Choroid plexus epithelial cell (primary cell): ENCODE data around the gene FDX2.

Experiments
- DNase-seq: peaks from one replicate; pipeline ENCODE4 v3.0.0-alpha.2; 2010; ENCODE audit warnings: low read depth
- H3K4me3 ChIP-seq: 2 replicates; pipeline ENCODE4 v1.5.1; 2011; ENCODE audit warnings: low read depth, mild to moderate bottlenecking, control low read depth, low read length, moderate library complexity
- CTCF ChIP-seq: conservative IDR thresholded peaks from 2 replicates; pipeline ENCODE4 v1.5.1; 2011; ENCODE audit warnings: low read depth, mild to moderate bottlenecking, control low read depth, inconsistent platforms, low read length, moderate library complexity

The FDX2 gene

DNA sequence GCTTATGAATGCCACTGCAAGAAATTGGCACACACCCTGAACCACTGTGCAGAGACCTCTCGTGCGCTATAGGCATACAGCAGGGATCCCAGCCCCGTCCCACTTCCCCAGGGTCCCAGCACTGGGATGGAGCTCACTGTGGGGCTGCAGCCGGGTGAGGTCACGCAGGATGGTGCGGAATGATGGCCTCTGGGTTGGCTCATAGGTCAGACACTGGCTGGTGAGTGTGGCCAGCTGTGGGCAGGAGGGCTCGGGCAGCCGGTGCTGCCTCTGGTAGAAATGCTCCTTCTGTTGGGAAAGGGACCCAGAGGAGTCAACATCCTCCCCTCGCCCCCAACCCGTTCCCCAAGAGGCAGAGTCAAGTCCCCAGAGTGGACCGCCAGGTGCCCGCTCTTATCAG is 40.6 kb upstream of the FDX2 start:
- no peak for DNase-seq
- TF ChIP-seq CTCF, result no peak
- H3K4me3 ChIP-seq, result no peak overlapping the region

DNA sequence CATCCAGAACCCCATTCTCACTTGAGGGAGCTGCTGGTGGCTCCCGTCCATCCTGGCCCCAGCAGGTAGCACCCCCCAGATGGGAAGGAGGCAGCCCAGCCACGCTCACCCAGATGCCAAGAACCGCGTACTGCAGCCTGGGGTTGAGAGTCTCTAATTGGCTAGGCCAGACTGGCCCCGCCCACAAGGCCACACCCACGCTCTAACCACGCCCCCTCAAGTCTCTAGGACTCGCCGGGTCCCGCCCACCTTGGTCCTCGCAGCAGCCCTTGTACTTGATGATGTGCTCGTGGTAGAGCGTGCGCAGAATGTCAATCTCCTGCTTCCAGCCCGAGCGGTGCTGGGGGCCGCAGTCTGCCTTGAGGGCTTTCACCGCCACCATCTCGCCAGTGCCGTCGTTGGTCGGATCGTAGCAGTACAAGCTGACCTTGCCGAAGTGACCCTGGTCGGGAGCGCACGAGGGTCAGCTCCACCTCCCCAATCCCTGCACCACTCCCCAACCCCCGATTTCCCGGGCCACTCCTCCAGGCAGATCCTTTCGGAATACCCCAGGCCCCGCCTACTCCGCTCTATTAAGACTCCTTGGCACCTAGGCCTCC is 38.1 kb upstream of the FDX2 start:
- DNase-seq, result peak; percentile 50
- no peak overlapping the region for H3K4me3 ChIP-seq

DNA sequence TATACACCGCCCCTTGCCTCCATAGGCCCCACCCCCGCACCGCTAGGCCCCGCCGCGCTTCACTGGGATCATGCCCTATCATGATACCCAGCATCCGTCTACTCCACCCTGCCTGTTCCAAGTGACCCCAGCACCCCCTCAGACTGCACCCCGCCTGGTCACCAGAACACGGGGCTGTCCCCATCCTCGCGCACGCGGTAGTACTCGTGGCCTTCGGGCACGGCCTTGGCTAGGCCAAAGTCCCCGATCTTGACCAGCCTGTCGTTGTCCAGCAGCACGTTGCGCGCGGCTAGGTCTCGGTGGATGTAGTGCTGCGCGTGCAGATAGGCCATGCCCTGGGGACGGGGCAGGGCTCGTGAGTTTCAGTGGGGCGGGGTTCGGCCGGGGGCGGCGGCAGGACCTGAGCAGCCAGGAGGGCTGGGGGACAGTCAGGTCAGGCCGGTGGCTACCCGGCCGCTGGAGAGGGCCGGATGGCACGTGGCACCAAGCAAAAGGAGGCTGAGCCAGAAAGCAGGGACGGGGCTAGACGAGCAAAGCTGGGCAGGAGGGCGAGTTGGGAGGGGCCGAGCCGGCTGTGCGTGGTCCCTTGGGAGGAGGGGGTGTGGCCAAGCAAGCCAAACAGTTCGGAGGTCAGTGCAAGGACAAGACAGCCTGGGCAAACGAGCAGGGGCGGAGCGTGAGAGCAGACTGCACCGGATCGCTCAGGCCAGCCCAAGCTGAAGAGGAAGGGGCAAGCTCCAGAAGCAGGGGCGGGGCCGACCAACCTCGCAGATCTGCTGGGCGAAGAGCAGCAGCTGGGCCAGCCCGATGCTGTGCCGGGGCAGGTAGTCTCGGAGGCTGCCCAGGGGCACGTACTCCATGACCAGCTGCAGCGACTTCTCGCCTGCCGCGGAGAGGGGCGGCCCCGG is 37.2 kb upstream of the FDX2 start:
- no peak for TF ChIP-seq CTCF
- DNase-seq, result peak; percentile 43
- H3K4me3 ChIP-seq, result no peak overlapping the region

More for the DNA sequence above, 38.1 kb upstream of the FDX2 start:
- no peak for TF ChIP-seq CTCF

DNA sequence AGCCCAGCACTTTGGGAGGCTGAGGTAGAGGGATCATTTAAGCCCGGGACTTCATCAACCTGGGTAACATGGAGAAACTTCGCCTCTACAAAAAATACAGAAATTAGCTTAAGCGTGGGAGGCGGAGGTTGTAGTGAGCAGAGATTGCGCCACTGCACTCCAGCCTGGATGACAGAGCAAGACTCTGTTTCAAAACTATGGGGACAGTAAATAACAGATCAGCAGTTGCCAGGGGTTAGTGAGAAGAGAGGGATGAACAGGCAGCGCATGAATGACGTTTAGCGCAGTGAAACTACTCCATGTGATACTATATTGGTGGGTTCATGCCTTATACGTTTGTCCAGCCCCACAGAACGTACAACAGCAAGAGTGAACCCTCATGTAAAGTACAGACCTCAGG is 30.7 kb upstream of the FDX2 start:
- DNase-seq, result peak; percentile 15
- H3K4me3 ChIP-seq, result no peak overlapping the region
- TF ChIP-seq CTCF, result no peak

- TF ChIP-seq CTCF, result no peak
- H3K4me3 ChIP-seq, result no peak overlapping the region
- DNase-seq, result no peak
Measured at GRCh38 chr19:10344780-10345179, 29.0 kb upstream of the FDX2 start.

GRCh38 chr19:10343495-10343894 is 27.7 kb upstream of the FDX2 start:
- no peak overlapping the region for H3K4me3 ChIP-seq
- DNase-seq, result no peak
- TF ChIP-seq CTCF, result no peak
